Effector memory CD4-positive, alpha-beta T cell (primary cell): ENCODE measurements around the gene ATG7.

Experiments used
- DNase-seq, 3 donors: peaks; one replicate each; pipeline ENCODE4 v3.0.0-alpha.2; 2020
- H3K27ac ChIP-seq: 2 replicates; pipeline ENCODE4 v1.7.0; 2013; ENCODE audit warnings: mild to moderate bottlenecking, low read length, moderate library complexity; ENCODE audit not compliant: insufficient read depth, poor library complexity, severe bottlenecking
- H3K27me3 ChIP-seq: replicated peaks from 2 replicates; pipeline ENCODE4 v1.7.0; 2013; ENCODE audit warnings: mild to moderate bottlenecking, low read length; ENCODE audit not compliant: insufficient read depth, control insufficient read depth, poor library complexity, severe bottlenecking
- H3K36me3 ChIP-seq: 2 replicates; pipeline ENCODE4 v1.7.0; 2013; ENCODE audit warnings: mild to moderate bottlenecking, low read length, moderate library complexity; ENCODE audit not compliant: control insufficient read depth, insufficient read depth
- H3K4me1 ChIP-seq: 2 replicates; pipeline ENCODE4 v1.7.0; 2013; ENCODE audit warnings: low read length, mild to moderate bottlenecking; ENCODE audit not compliant: control insufficient read depth, insufficient read depth, poor library complexity, severe bottlenecking
- H3K4me3 ChIP-seq: 2 replicates; pipeline ENCODE4 v1.7.0; 2013; ENCODE audit warnings: low read length, low read depth, mild to moderate bottlenecking; ENCODE audit not compliant: insufficient read depth, poor library complexity, severe bottlenecking
- H3K9me3 ChIP-seq: 2 replicates; pipeline ENCODE4 v1.7.0; 2013; ENCODE audit warnings: mild to moderate bottlenecking, low read length, moderate library complexity; ENCODE audit not compliant: control insufficient read depth

The ATG7 gene

DNA sequence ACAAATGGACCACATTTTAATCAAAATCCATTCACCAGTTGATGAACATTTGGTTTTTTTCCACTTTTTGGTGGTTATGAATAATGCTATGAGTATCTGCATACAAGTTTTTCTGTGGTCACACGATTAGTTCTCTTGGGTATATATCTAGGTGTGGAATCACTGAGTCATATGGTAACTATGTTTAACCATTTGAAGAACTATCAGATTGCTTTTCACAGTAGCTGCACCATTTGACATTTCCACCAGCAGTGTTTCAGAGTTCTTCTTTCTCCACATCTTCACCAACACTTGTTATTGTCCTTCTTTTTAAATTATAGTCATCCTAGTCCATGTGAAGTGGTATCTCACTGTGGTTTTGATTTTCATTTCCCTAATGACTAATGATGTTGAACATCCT, 33.3 kb upstream of the ATG7 start:
- DNase-seq: no peak
- Histone ChIP-seq H3K27ac (no peak overlapping the region), H3K36me3 (no peaks in the 10 kb centered on the region), H3K9me3 (no peaks in the 10 kb centered on the region), H3K4me1 (no peaks in the 10 kb centered on the region), H3K4me3 (no peak overlapping the region), H3K27me3 (no peaks in the 10 kb centered on the region)

DNA sequence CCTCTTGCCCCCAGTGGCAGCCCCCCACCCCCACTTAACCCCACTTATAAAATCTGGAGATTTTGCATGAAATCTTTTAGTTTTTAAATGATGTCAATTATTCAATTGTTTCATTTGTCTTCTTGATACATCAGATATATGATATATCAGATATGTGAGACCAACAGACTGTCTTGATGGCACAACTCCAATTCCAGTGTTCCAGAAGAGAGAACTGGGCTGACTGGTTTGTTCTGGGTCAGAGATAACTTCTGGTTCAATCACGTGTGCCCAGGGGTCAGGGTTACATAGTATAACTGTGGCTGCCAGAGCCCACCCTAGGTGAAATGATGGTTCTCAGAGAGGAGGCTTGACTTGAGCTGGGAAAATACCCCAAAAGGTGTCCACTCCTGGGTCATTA, 32.4 kb upstream of the ATG7 start:
- Histone ChIP-seq H3K27me3 (no peaks in the 10 kb centered on the region), H3K4me1 (no peaks in the 10 kb centered on the region), H3K27ac (no peak overlapping the region), H3K4me3 (no peak overlapping the region), H3K36me3 (no peaks in the 10 kb centered on the region), H3K9me3 (no peaks in the 10 kb centered on the region)
- no peak for DNase-seq

DNA sequence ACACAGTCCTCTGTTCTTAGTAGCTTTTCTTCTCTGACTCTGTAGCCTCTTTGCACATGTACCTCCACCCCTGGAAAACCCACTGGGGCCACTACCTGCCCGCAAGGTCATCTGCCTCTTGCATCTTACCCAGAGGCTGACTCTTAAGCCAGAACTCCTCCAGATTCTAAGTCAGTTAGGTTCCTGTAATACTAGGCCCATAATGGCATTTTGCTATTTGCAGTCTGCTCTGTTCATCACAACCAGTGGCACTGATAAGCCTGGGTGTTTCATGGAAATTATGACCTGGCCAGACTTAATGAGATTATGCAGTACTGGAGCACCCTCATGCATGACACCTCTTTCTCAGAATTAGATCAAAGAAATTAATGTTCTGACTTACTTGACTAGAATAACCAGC, 31.7 kb upstream of the ATG7 start:
- DNase-seq: no peak
- no peak overlapping the region for H3K4me3 ChIP-seq
- H3K27me3 ChIP-seq: no peaks in the 10 kb centered on the region
- H3K4me1 ChIP-seq: no peaks in the 10 kb centered on the region
- H3K27ac ChIP-seq: no peak overlapping the region
- no peaks in the 10 kb centered on the region for H3K36me3 ChIP-seq
- no peaks in the 10 kb centered on the region for H3K9me3 ChIP-seq

DNA sequence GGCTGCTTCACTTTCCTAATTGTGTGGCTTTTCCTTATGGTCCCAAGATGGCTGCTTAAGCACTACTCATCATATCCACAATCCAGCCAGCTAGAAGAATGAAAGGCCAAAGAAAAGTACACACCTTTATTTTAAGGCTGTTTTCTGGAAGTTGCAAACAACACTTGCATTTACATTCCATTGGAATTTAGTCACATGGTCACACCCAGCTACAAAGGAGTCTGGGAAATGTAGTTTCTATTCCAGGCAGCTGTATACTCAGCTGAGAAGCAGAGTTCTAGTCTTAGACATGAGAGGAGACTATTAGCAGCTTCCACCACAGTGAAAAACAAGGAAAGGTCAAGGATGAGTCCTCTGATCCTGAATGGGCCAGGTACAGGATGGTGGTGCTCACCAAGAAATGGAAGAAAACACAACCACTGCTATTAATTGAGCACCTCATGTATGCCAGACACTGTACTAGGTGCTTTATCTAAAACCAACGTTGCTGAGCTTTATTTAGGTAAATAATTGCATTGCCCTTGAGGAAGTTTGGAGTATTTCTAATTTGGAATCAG, 28.0 kb upstream of the ATG7 start:
- Histone ChIP-seq H3K27me3 (no peaks in the 10 kb centered on the region), H3K36me3 (no peaks in the 10 kb centered on the region), H3K27ac (no peak overlapping the region), H3K9me3 (no peaks in the 10 kb centered on the region), H3K4me3 (no peak overlapping the region), H3K4me1 (no peaks in the 10 kb centered on the region)
- no peak for DNase-seq

DNA sequence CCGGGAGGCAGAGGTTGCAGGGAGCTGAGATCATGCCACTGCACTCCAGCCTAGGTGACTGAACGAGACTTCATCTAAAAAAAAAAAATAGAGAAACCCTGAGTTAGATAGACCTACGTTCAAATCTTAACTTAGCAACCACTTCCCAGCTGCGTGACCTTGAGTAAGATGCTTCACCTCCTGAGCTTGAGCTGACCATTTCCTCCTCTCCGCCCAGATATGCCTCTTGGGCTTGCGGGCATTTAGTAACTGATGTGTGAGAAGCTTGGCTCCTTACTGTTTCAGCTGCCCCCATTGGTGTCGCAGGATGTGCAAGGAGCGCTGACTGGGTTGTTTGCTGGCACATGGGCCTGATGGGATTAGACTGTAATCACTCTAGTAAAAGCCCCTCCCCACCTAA, 26.9 kb upstream of the ATG7 start:
- Histone ChIP-seq H3K27ac (no peak overlapping the region), H3K4me1 (no peaks in the 10 kb centered on the region), H3K9me3 (no peaks in the 10 kb centered on the region), H3K36me3 (no peaks in the 10 kb centered on the region), H3K27me3 (no peaks in the 10 kb centered on the region), H3K4me3 (no peak overlapping the region)
- DNase-seq: no peak

DNA sequence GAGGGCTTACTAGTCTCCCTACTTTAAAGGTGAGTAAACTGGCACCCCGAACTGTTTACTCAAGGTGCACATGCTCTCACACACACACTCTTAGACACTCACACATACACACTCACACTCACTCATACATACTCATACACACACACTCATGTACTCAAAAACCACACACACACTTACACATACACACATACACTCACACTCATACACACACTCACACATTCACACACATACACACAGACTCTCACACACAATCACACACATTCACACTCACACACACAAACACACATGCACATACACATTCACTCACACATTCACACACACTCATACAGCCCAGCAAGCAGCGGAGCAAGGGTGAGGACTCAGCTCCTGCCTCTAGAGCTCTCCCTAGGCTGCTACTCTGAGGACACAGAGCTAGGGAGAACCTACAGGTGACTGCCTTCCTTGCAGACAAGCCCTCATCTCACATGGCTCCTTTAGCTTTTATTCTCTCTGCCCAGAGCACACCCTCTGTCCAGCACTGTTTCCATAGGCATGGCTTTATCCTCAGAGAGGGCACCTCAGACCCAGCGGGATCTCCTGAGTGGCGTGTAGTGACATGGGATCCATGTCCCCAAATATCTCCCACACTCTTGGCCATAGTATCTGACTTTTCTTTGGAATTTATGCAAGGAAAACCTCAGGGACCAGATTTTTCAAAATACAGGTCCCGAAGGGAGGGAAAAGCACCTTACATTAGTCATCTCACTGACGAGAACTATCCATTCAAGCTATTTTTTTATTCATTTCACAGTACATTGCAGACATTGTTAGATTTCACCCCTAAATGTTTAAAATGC, 26.2 kb upstream of the ATG7 start:
- Histone ChIP-seq H3K4me3 (no peak overlapping the region), H3K9me3 (no peaks in the 10 kb centered on the region), H3K36me3 (no peaks in the 10 kb centered on the region), H3K27ac (no peak overlapping the region), H3K27me3 (no peaks in the 10 kb centered on the region), H3K4me1 (no peaks in the 10 kb centered on the region)
- DNase-seq: no peak

DNA sequence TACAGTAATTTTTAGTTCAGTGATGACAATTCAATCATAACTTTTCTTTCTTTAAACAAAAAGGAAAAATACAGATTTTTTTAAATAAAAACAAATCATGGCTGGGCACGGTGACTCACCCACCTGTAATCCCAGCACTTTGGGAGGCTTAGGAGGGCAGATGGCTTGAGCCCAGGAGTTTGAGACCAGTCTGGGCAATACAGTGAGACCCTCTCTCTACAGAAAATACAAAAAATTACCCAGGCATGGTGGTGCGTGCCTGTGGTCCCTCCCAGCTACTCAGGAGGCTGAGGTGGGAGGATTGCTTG, 25.6 kb upstream of the ATG7 start:
- no peak for DNase-seq

DNA sequence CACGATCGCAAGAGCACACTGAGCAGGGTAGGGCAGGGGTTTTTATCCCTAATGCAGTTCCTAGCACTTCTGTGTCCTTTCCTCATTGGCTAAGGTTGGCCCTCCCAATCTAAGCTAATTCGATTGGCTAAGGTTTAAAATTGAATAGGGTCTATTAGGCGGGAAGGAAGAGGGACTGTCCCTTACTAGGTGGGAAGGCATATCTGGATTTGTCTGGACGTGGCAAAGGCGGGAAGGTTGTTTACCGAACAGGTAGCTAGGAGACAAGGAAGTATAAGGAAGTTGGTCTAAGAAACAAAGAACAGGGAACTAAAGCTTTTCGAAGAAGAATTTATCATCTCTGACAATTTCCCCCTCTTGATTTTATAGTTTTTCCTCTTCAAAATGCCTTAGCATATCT, 24.8 kb upstream of the ATG7 start:
- Histone ChIP-seq H3K27me3 (no peaks in the 10 kb centered on the region), H3K4me3 (no peak overlapping the region), H3K9me3 (no peaks in the 10 kb centered on the region), H3K27ac (no peak overlapping the region), H3K4me1 (no peaks in the 10 kb centered on the region), H3K36me3 (no peaks in the 10 kb centered on the region)
- no peak for DNase-seq

More for the DNA sequence above, 25.6 kb upstream of the ATG7 start:
- Histone ChIP-seq H3K4me3 (no peak overlapping the region), H3K27ac (no peak overlapping the region), H3K36me3 (no peaks in the 10 kb centered on the region), H3K9me3 (no peaks in the 10 kb centered on the region), H3K27me3 (no peaks in the 10 kb centered on the region), H3K4me1 (no peaks in the 10 kb centered on the region)

DNA sequence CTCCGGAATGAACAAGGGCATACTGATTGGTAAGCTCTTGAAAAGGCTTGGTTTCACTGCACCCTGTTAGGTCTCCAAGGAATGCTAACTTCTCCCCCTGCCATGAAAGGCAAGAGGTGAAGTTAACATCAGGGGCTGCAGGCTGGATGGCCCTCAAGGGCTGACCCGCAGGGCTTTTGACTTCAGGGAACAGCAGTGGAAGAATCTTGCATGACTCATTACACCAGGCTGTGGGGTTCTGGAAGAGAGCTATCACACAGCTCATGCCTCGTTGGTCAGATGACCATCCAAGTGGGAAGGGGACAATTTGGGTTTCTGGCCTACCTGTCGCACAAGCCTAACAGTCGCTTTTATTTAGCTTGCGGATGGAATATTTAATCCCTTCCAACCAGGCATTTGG, 23.6 kb upstream of the ATG7 start:
- no peak overlapping the region for H3K27ac ChIP-seq
- no peak for DNase-seq
- no peaks in the 10 kb centered on the region for H3K9me3 ChIP-seq
- H3K4me3 ChIP-seq: no peak overlapping the region
- H3K4me1 ChIP-seq: no peaks in the 10 kb centered on the region
- H3K36me3 ChIP-seq: no peaks in the 10 kb centered on the region
- H3K27me3 ChIP-seq: no peaks in the 10 kb centered on the region

DNA sequence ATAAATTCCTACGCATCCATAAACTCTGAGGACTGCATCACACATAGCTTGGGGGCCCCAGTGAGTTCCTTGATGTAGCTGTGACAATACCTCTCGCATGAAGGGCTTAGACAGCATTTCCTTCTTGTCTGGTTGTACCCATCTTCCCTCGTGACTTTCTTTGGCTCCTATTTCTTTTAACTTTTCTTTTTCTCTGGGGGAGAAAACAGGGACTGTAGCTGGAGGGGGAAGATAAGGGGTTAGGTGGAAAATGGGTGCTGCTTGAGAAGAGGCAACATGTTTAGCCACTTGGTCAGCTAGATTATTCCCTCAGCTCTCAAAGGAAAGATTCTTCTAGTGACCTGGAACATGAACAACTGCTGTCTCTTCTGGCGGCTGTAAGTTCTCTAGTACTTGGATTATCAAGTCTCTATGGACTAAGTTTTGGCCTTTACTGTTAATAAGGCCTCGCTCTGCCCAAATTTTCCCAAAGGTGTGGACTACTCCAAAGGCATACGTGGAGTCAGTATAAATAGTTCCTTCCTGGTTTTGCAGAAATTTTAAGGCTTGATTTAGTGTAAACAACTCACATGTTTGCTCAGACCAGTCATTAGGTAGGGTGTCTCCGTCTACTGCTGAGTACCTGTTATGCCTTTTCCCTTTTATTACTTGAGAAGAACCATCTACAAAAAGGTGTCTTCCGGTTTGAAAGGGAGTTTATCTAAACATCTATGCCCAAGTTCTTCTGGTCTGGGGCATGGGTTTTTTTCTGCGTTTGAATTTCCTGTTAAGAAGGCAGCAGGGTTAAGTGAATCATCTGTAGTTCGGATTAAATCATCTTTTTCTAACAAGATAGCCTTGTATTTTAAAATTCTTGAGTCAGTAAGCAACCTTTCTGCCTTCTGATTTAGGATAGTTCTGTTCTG, 21.0 kb upstream of the ATG7 start:
- Histone ChIP-seq H3K4me1 (no peaks in the 10 kb centered on the region), H3K27me3 (no peaks in the 10 kb centered on the region), H3K36me3 (no peaks in the 10 kb centered on the region), H3K27ac (peak overlapping the region; percentile 34), H3K4me3 (no peak overlapping the region), H3K9me3 (no peaks in the 10 kb centered on the region)
- DNase-seq: no peak
